Measurements from ENCODE around the gene MIPEP. TPM values are rescaled to one million over a fixed set of nuclear protein-coding genes. Genes with fewer than 3 reads are reported as not detected.

MIPEP gene
- total and polyA plus RNA-seq, 9 of the 15 experiments (the other 6 are each of a cell fraction or from before 2014, with no cell fraction given), result 1.7 to 19.3 (median 13.1) TPM

DNA sequence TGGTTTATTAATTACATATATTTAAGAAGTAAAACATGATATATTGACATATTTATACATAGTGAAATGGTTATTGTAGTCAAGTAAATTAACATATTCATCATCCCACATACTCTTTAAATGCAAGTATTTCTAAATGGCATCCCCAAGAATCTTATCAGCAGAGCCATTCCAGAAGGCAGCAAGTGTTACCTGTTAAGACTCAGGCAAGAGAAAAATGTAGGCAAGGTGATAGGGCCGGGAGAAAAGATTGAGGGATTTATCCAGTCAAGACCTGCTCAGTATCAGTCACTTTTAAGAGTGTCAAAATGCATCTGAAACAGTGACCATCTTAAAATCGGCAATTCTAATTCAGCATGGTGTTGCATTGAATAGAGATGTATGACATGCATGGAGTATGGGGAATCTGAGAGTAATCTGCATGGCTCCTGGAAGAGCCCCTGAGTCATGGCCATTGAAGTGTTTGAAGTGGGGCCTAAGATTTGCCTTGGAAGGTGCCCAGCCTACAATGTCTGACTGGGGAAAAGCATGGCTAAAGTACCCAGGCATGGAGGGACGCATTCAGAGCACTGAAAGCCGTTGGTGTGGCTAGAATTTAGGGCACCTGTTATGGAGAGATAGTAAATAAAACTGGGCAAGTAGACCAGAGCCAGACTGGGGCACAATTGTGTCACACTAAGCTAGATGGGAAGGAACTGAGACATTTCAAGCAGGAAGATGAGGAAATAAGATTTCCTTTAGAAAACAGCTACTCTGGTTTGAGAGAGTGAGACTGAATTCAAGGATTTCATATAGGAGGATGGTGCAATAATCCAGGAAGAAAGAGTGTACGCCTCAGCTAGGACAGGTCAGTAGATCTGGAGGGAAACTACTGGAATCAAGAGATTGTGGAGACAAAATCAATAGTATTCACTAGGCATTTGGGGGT is 33.1 kb upstream of the MIPEP start (continued):
- TF ChIP-seq CHD7 (IDR thresholded peaks at IDR 0.05; ENCODE audit: low read depth, low read length), result no peak

Measured in K562 (cell line).